G401 (cell line): ENCODE measurements around the gene CXCL9. TPM values are rescaled to one million over a fixed set of nuclear protein-coding genes. Genes with fewer than 3 reads are reported as not detected.
"Not testable (repeated sequence)": the region's sequence is repeated elsewhere in the genome, so short reads cannot be mapped to it uniquely, and the experiment has no call there.

Experiments used
- DNase-seq: peaks from one replicate; pipeline ENCODE4 v3.0.0-alpha.2; 2015; ENCODE audit warnings: low spot score
- in situ Hi-C: cut with HindIII; loops from 2 replicates; pipeline ENCODE4 v1.10.0; 2016; ENCODE audit warnings: low sequenced_read_pairs, mixed read lengths
- total RNA-seq: library from RNA; depleted of rRNA; stranded (reverse); fragments of >200 nt; shearing (Covaris generic); gene quantifications from 2 replicates; pipeline ENCODE4 v1.2.3, GENCODE V29; 2014

CXCL9 gene
- total RNA-seq, 1 experiment from 2014 or later, result not detected

- peak; percentile 46 for DNase-seq
These were observed 9.1 kb upstream of the CXCL9 start for GRCh38 chr4:76016393-76016792.

GRCh38 chr4:76013540-76013939 is 6.2 kb upstream of the CXCL9 start:
- no peak for DNase-seq
- in situ Hi-C loops, result no loop called here

More at GRCh38 chr4:76016393-76016792, 9.1 kb upstream of the CXCL9 start:
- in situ Hi-C loops, result no loop called here

- in situ Hi-C loops, result no loop called here
- DNase-seq, result no peak
These were observed 5.1 kb upstream of the CXCL9 start for GRCh38 chr4:76012388-76012801.

GRCh38 chr4:76011700-76012387 is 4.5 kb upstream of the CXCL9 start:
- in situ Hi-C loops, result no loop called here
- DNase-seq, result no peak

- in situ Hi-C loops, result no loop called here
- no peak for DNase-seq
These were observed 3.8 kb upstream of the CXCL9 start for GRCh38 chr4:76011018-76011670.

- in situ Hi-C loops, result no loop called here
- DNase-seq, result no peak
These were observed 3.3 kb upstream of the CXCL9 start for GRCh38 chr4:76010576-76010975.

- no peak for DNase-seq
- in situ Hi-C loops, result no loop called here
These were observed 2.0 kb upstream of the CXCL9 start for GRCh38 chr4:76009311-76009710.

- DNase-seq, result no peak
- in situ Hi-C loops, result no loop called here
These were observed 3.7 kb downstream of the CXCL9 start for GRCh38 chr4:76003620-76004019.

GRCh38 chr4:76003035-76003434 is 4.3 kb downstream of the CXCL9 start:
- DNase-seq, result no peak
- in situ Hi-C loops, result no loop called here

- no peak for DNase-seq
- in situ Hi-C loops, result no loop called here
These were observed 5.1 kb downstream of the CXCL9 start for GRCh38 chr4:76002176-76002575.

- no peak for DNase-seq
- in situ Hi-C loops, result no loop called here
These were observed 5.6 kb downstream of the CXCL9 start for GRCh38 chr4:76001700-76002099.

- in situ Hi-C loops, result no loop called here
- no peak for DNase-seq
These were observed 7.0 kb downstream of the CXCL9 start for GRCh38 chr4:76000279-76000678.

GRCh38 chr4:75998525-75999147 is 8.7 kb downstream of the CXCL9 start:
- in situ Hi-C loops, DNase-seq: not testable (repeated sequence)

- in situ Hi-C loops, result no loop called here
These were observed 9.4 kb downstream of the CXCL9 start for GRCh38 chr4:75997946-75998345.

GRCh38 chr4:75997081-75997480 is 10.2 kb downstream of the CXCL9 start:
- DNase-seq, result no peak
- in situ Hi-C loops, result no loop called here

More at GRCh38 chr4:75997946-75998345, 9.4 kb downstream of the CXCL9 start:
- no peak for DNase-seq

GRCh38 chr4:75995727-75996126 is 11.6 kb downstream of the CXCL9 start:
- DNase-seq, result peak; percentile 65
- in situ Hi-C loops, result no loop called here

- in situ Hi-C loops, result no loop called here
These were observed 14.8 kb downstream of the CXCL9 start for GRCh38 chr4:75992462-75992861.

GRCh38 chr4:75989846-75990528 is 17.3 kb downstream of the CXCL9 start:
- DNase-seq, result no peak
- in situ Hi-C loops, result no loop called here

More at GRCh38 chr4:75992462-75992861, 14.8 kb downstream of the CXCL9 start:
- DNase-seq, result no peak

GRCh38 chr4:75985116-75985515 is 22.2 kb downstream of the CXCL9 start:
- in situ Hi-C loops, result no loop called here
- DNase-seq, result no peak

- in situ Hi-C loops, result no loop called here
- DNase-seq, result no peak
These were observed 26.7 kb downstream of the CXCL9 start for GRCh38 chr4:75980576-75980975.
